Thyroid gland (tissue), 4 donors: Measurements from ENCODE around the gene CDC25B. TPM values are rescaled to one million over a fixed set of nuclear protein-coding genes. Genes with fewer than 3 reads are reported as not detected.

Source experiments
- DNase-seq, 2 donors: peaks; one replicate each; pipeline ENCODE4 v3.0.0-alpha.2; 2019
- H3K27ac ChIP-seq, 3 donors: fragments of 200-600 bp; sonication (generic); 1 replicate in 2 of 3; 2 replicates in 1 of 3; pipeline ENCODE4 v1.5.1; 2016 to 2019; ENCODE audit warnings: mild to moderate bottlenecking in 1 of 3, moderate library complexity in 1 of 3
- H3K27me3 ChIP-seq: fragments of 200-600 bp; sonication (generic); one replicate; pipeline ENCODE4 v1.5.1; 2019
- H3K36me3 ChIP-seq, 2 donors: fragments of 200-600 bp; sonication (generic); one replicate each; pipeline ENCODE4 v1.5.1; 2016 to 2019
- H3K4me1 ChIP-seq, 2 donors: fragments of 200-600 bp; sonication (generic); one replicate each; pipeline ENCODE4 v1.5.1; 2017 to 2019
- H3K4me3 ChIP-seq, 3 donors: fragments of 200-600 bp; sonication (generic); replicated peaks in 1 of 3; 1 replicate in 2 of 3; 2 replicates in 1 of 3; pipeline ENCODE4 v1.5.1; 2016; ENCODE audit warnings: mild to moderate bottlenecking in 1 of 3
- H3K9me3 ChIP-seq: fragments of 200-600 bp; sonication (generic); one replicate; pipeline ENCODE4 v1.5.1; 2017
- CTCF ChIP-seq, 6 experiments: fragments of 200-600 bp in 3 of 6; fragments of 450-650 bp in 3 of 6; sonication (generic) in 3 of 6; IDR thresholded peaks; one replicate each; pipeline ENCODE4 v1.5.1; 2016 to 2019; ENCODE audit warnings: antibody characterized with exemption in 6 of 6, mild to moderate bottlenecking in 2 of 6, inconsistent platforms in 1 of 6, moderate library complexity in 1 of 6
- POLR2A ChIP-seq, 2 donors: fragments of 450-650 bp; IDR thresholded peaks; one replicate each; pipeline ENCODE4 v1.6.1; 2017; ENCODE audit warnings: antibody characterized with exemption in 2 of 2, mild to moderate bottlenecking in 2 of 2, moderate library complexity in 1 of 2
- WGBS, 2 donors: methylation state at CpG; one replicate each; pipeline ENCODE4 v1.1.5; 2017; 5-methylcytosine and 5-hydroxymethylcytosine counted together
- intact Hi-C: fragments of 100-400 bp; cut with DNase I; formaldehyde crosslinking; loops from one replicate; pipeline ENCODE4 v1.15.1; 2023
- total RNA-seq, 4 donors: library from RNA; depleted of rRNA; stranded (reverse); fragments of >200 nt; gene quantifications; one replicate each; pipeline ENCODE4 v1.2.3, GENCODE V29; 2016

CDC25B gene
- total RNA-seq, 4 donors from 2014 or later = 23.7 to 43.9 (median 27.8) TPM

GRCh38 chr20:3784216-3784853 lies 11.8 kb upstream of the CDC25B start:
- H3K4me1 ChIP-seq = peaks cover 17 to 44% of the 10 kb centered on the region in 2 donors
- no peak for DNase-seq
- H3K27ac ChIP-seq = peak overlapping the region in 1 of 3 donors; percentile 30
- H3K9me3 ChIP-seq = no peaks in the 10 kb centered on the region
- no peak overlapping the region for H3K4me3 ChIP-seq
- no peaks in the 10 kb centered on the region for H3K36me3 ChIP-seq
- intact Hi-C loops = no loop called here
- 81 to 87% methylated on average over 12 to 15 of the region's 17 CpGs for WGBS, 2 donors
- TF ChIP-seq CTCF (IDR thresholded peaks at IDR 0.05) (no peak), POLR2A (IDR thresholded peaks at IDR 0.05) (no peak)
- no peaks in the 10 kb centered on the region for H3K27me3 ChIP-seq

GRCh38 chr20:3784863-3785239 lies 11.3 kb upstream of the CDC25B start:
- TF ChIP-seq CTCF (IDR thresholded peaks at IDR 0.05) (no peak), POLR2A (IDR thresholded peaks at IDR 0.05) (no peak)
- H3K4me1 ChIP-seq = peaks cover 17 to 44% of the 10 kb centered on the region in 2 donors
- no peak for DNase-seq
- WGBS, 2 donors = 79 to 89% methylated on average over 6 of the region's 6 CpGs
- no peaks in the 10 kb centered on the region for H3K27me3 ChIP-seq
- intact Hi-C loops = no loop called here
- peak overlapping the region in 1 of 3 donors; percentile 60 for H3K4me3 ChIP-seq
- H3K27ac ChIP-seq = peak overlapping the region in 1 of 3 donors; percentile 30
- H3K9me3 ChIP-seq = no peaks in the 10 kb centered on the region
- no peaks in the 10 kb centered on the region for H3K36me3 ChIP-seq

- Histone ChIP-seq H3K4me3 (peak overlapping the region; percentile 31 to 60 (median 37)), H3K36me3 (no peaks in the 10 kb centered on the region), H3K4me1 (peaks cover 17 to 44% of the 10 kb centered on the region in 2 donors), H3K27me3 (no peaks in the 10 kb centered on the region), H3K27ac (peak overlapping the region in 2 of 3 donors; percentile 56 to 78), H3K9me3 (no peaks in the 10 kb centered on the region)
- intact Hi-C loops = no loop called here
- 44 to 68% methylated on average over 10 to 29 of the region's 79 CpGs for WGBS, 2 donors
- TF ChIP-seq CTCF (IDR thresholded peaks at IDR 0.05) (no peak), POLR2A (IDR thresholded peaks at IDR 0.05) (no peak)
- DNase-seq = no peak
Measured at GRCh38 chr20:3785240-3786125, 10.6 kb upstream of the CDC25B start.

GRCh38 chr20:3786126-3786484 lies 10.0 kb upstream of the CDC25B start:
- Histone ChIP-seq H3K4me1 (peaks cover 17 to 39% of the 10 kb centered on the region in 2 donors), H3K9me3 (no peaks in the 10 kb centered on the region), H3K36me3 (no peaks in the 10 kb centered on the region), H3K27me3 (no peaks in the 10 kb centered on the region), H3K27ac (peak overlapping the region; percentile 56 to 78 (median 57)), H3K4me3 (peak overlapping the region; percentile 31 to 60 (median 37))
- intact Hi-C loops = no loop called here
- no peak for TF ChIP-seq POLR2A (IDR thresholded peaks at IDR 0.05)
- TF ChIP-seq CTCF (IDR thresholded peaks at IDR 0.05) = no peak
- DNase-seq = peak; percentile 54 to 58
- 0% methylated on average over 13 of the region's 35 CpGs; no CpG with 5 or more reads in 1 of the 2 donors for WGBS, 2 donors
